Activated CD8-positive, alpha-beta memory T cell treated with anti-CD3 and anti-CD28 coated beads, Interleukin-2, amount 50 U/mL, for 48 hours (primary cell): Measurements from ENCODE around the gene TOMM7.
A peak's percentile ranks its signal among the peaks of the same experiment; 100 is the strongest.
"Not testable (repeated sequence)": the region's sequence is repeated elsewhere in the genome, so short reads cannot be mapped to it uniquely, and the experiment has no call there.

Source experiments
- DNase-seq: peaks from one replicate; pipeline ENCODE4 v3.0.0-alpha.2; 2020

The TOMM7 gene

GRCh38 chr7:22853138-22853537, 30.5 kb upstream of the TOMM7 start:
- DNase-seq = no peak

GRCh38 chr7:22851145-22851544, 28.5 kb upstream of the TOMM7 start:
- DNase-seq = no peak

GRCh38 chr7:22850394-22850793, 27.7 kb upstream of the TOMM7 start:
- DNase-seq = not testable (repeated sequence)

GRCh38 chr7:22849662-22850061, 27.0 kb upstream of the TOMM7 start:
- no peak for DNase-seq

GRCh38 chr7:22849172-22849571, 26.5 kb upstream of the TOMM7 start:
- DNase-seq = no peak

GRCh38 chr7:22846961-22847360, 24.3 kb upstream of the TOMM7 start:
- no peak for DNase-seq

GRCh38 chr7:22845221-22845834, 22.7 kb upstream of the TOMM7 start:
- DNase-seq = no peak

- DNase-seq = no peak
These were observed 21.1 kb upstream of the TOMM7 start for GRCh38 chr7:22843681-22844309.

- no peak for DNase-seq
These were observed 20.3 kb upstream of the TOMM7 start for GRCh38 chr7:22842973-22843372.

GRCh38 chr7:22842383-22842941, 19.8 kb upstream of the TOMM7 start:
- no peak for DNase-seq

- DNase-seq = no peak
These were observed 19.3 kb upstream of the TOMM7 start for GRCh38 chr7:22841954-22842353.

GRCh38 chr7:22837308-22837707, 14.7 kb upstream of the TOMM7 start:
- no peak for DNase-seq

GRCh38 chr7:22836506-22836905, 13.9 kb upstream of the TOMM7 start:
- not testable (repeated sequence) for DNase-seq

- no peak for DNase-seq
These were observed 11.3 kb upstream of the TOMM7 start for GRCh38 chr7:22833957-22834356.

- no peak for DNase-seq
These were observed 10.6 kb upstream of the TOMM7 start for GRCh38 chr7:22833113-22833855.

- DNase-seq = no peak
These were observed 9.8 kb upstream of the TOMM7 start for GRCh38 chr7:22832401-22832800.

GRCh38 chr7:22831602-22832305, 9.1 kb upstream of the TOMM7 start:
- DNase-seq = no peak

- no peak for DNase-seq
These were observed 4.9 kb upstream of the TOMM7 start for GRCh38 chr7:22827563-22827962.

GRCh38 chr7:22826593-22826992, 3.9 kb upstream of the TOMM7 start:
- no peak for DNase-seq

GRCh38 chr7:22824760-22825159, 2.1 kb upstream of the TOMM7 start:
- no peak for DNase-seq

GRCh38 chr7:22823142-22823497, 471 bp upstream of the TOMM7 start:
- DNase-seq = no peak

- peak; percentile 56 for DNase-seq
These were observed 755 bp downstream of the TOMM7 start for GRCh38 chr7:22821702-22822485.

- no peak for DNase-seq
These were observed 3.2 kb downstream of the TOMM7 start for GRCh38 chr7:22819476-22819875.
